A673 (cell line): ENCODE measurements around the gene LYL1.

Experiments used
- CTCF ChIP-seq: fragments of 300-800, 200-600 bp; sonication (generic); conservative IDR thresholded peaks from 2 replicates; pipeline ENCODE4 v1.5.1; 2017; ENCODE audit warnings: low read depth, mild to moderate bottlenecking, antibody characterized with exemption, low read length, moderate library complexity, mixed read lengths
- EZH2 ChIP-seq: fragments of 200-600 bp; sonication (generic); IDR thresholded peaks from 2 replicates; pipeline ENCODE4 v1.6.1; 2017; ENCODE audit warnings: borderline replicate concordance, low read depth, mild to moderate bottlenecking, mixed read lengths, antibody characterized with exemption, low read length; ENCODE audit not compliant: poor library complexity, severe bottlenecking

- TF ChIP-seq CTCF (no peak), EZH2 (no peak)
Measured at GRCh38 chr19:13057744-13058143, 44.9 kb downstream of the LYL1 start.
